HG03060 (cell line): Measurements from ENCODE around the gene MAP3K13.
A peak's percentile ranks its signal among the peaks of the same experiment; 100 is the strongest.
"Not testable (repeated sequence)": the region's sequence is repeated elsewhere in the genome, so short reads cannot be mapped to it uniquely, and the experiment has no call there.

ENCODE experiments used
- ATAC-seq: cut with Tn5 transposase; IDR thresholded peaks from one replicate; pipeline ENCODE4 v1.9.1; 2021; ENCODE audit warnings: low read depth, moderate number of reproducible peaks; ENCODE audit not compliant: unreplicated experiment

The MAP3K13 gene

GRCh38 chr3:185442031-185442430, 79.1 kb downstream of the MAP3K13 start:
- ATAC-seq, result no peak

- ATAC-seq, result no peak
These were observed 81.4 kb downstream of the MAP3K13 start for GRCh38 chr3:185444329-185444728.

GRCh38 chr3:185448107-185448506, 85.2 kb downstream of the MAP3K13 start:
- no peak for ATAC-seq

GRCh38 chr3:185451432-185451831, 88.5 kb downstream of the MAP3K13 start:
- ATAC-seq, result not testable (repeated sequence)

- no peak for ATAC-seq
These were observed 94.4 kb downstream of the MAP3K13 start for GRCh38 chr3:185457376-185457775.

- ATAC-seq, result no peak
These were observed 97.4 kb downstream of the MAP3K13 start for GRCh38 chr3:185460309-185460708.

GRCh38 chr3:185460719-185461350, 97.9 kb downstream of the MAP3K13 start:
- ATAC-seq, result no peak

GRCh38 chr3:185465471-185465870, 102.5 kb downstream of the MAP3K13 start:
- no peak for ATAC-seq

- ATAC-seq, result not testable (repeated sequence)
These were observed 103.2 kb downstream of the MAP3K13 start for GRCh38 chr3:185466123-185466522.

- ATAC-seq, result no peak
These were observed 106.6 kb downstream of the MAP3K13 start for GRCh38 chr3:185469542-185469941.

GRCh38 chr3:185470323-185470722, 107.4 kb downstream of the MAP3K13 start:
- ATAC-seq, result no peak

GRCh38 chr3:185473290-185473815, 110.4 kb downstream of the MAP3K13 start:
- no peak for ATAC-seq

GRCh38 chr3:185474922-185475321, 112.0 kb downstream of the MAP3K13 start:
- ATAC-seq, result not testable (repeated sequence)

- no peak for ATAC-seq
These were observed 114.4 kb downstream of the MAP3K13 start for GRCh38 chr3:185477316-185477715.

GRCh38 chr3:185479373-185479945, 116.5 kb downstream of the MAP3K13 start:
- no peak for ATAC-seq

- ATAC-seq, result no peak
These were observed 121.4 kb downstream of the MAP3K13 start for GRCh38 chr3:185484296-185484695.

GRCh38 chr3:185486394-185486793, 123.5 kb downstream of the MAP3K13 start:
- no peak for ATAC-seq

GRCh38 chr3:185488465-185488864, 125.5 kb downstream of the MAP3K13 start:
- no peak for ATAC-seq

GRCh38 chr3:185489462-185489861, 126.5 kb downstream of the MAP3K13 start:
- no peak for ATAC-seq

GRCh38 chr3:185490241-185490640, 127.3 kb downstream of the MAP3K13 start:
- ATAC-seq, result no peak

- peak; percentile 74 for ATAC-seq
These were observed 135.8 kb downstream of the MAP3K13 start, which contains the start of gene TMEM41A for GRCh38 chr3:185498503-185499396. Gene TMEM41A, minus strand, starts transcription at chr3:185499035. Its CDS starts 74 bp downstream, at chr3:185498961.
